Calu3 (cell line): ENCODE results near the gene CD52. TPM values are rescaled to one million over a fixed set of nuclear protein-coding genes. Genes with fewer than 3 reads are reported as not detected.

Experiments used
- BruUV-seq: library from RNA; stranded (reverse); fragments of 400-500 nt; replicated peaks from 2 replicates; lab custom pipeline; 2021; lab: Mats Ljungman, UMichigan
- CTCF ChIA-PET: fragments of 300-600 bp; sonication (Branson Sonifier 250); formaldehyde crosslinking; loops from one replicate; lab custom pipeline; 2022; ENCODE audit warnings: antibody characterized with exemption; lab: Charles Lee
- DNase-seq: peaks from one replicate; pipeline ENCODE4 v3.0.0; 2022
- H3K27ac Mint-ChIP-seq: one replicate; pipeline ENCODE4 v1.8.0; 2022; ENCODE audit warnings: mixed read lengths; ENCODE audit not compliant: unreplicated experiment
- H3K27me3 Mint-ChIP-seq: one replicate; pipeline ENCODE4 v1.8.0; 2022; ENCODE audit warnings: mixed read lengths; ENCODE audit not compliant: unreplicated experiment
- H3K36me3 Mint-ChIP-seq: one replicate; pipeline ENCODE4 v1.8.0; 2022; ENCODE audit warnings: mild to moderate bottlenecking, moderate library complexity, mixed read lengths; ENCODE audit not compliant: insufficient read depth, unreplicated experiment
- H3K4me1 Mint-ChIP-seq: one replicate; pipeline ENCODE4 v1.8.0; 2022; ENCODE audit warnings: mild to moderate bottlenecking, low read depth, mixed read lengths; ENCODE audit not compliant: unreplicated experiment
- H3K4me3 Mint-ChIP-seq: one replicate; pipeline ENCODE4 v1.8.0; 2022; ENCODE audit warnings: mild to moderate bottlenecking, low read depth, moderate library complexity, mixed read lengths; ENCODE audit not compliant: unreplicated experiment
- H3K9me3 Mint-ChIP-seq: one replicate; pipeline ENCODE4 v1.8.0; 2022; ENCODE audit warnings: low read depth, mixed read lengths; ENCODE audit not compliant: unreplicated experiment
- CTCF ChIP-seq: fragments of 200-600 bp; IDR thresholded peaks from one replicate; pipeline ENCODE4 v1.8.0; 2022; ENCODE audit warnings: antibody characterized with exemption; ENCODE audit not compliant: unreplicated experiment
- intact Hi-C: fragments of 100-400 bp; cut with micrococcal nuclease; formaldehyde crosslinking; loops from one replicate; pipeline ENCODE4 v1.10.0; 2022; ENCODE audit not compliant: unreplicated experiment
- total RNA-seq: library from RNA; stranded (reverse); gene quantifications from 2 replicates; pipeline ENCODE4 v1.2.3, GENCODE V29; 2022

The CD52 gene
- total RNA-seq, 1 experiment from 2014 or later = not detected

GRCh38 chr1:26358411-26359384 lies 40.9 kb downstream of the CD52 start:
- no peaks in the 10 kb centered on the region for H3K9me3 Mint-ChIP-seq
- H3K27ac Mint-ChIP-seq = peak overlapping the region; percentile 83
- H3K4me1 Mint-ChIP-seq = peaks cover 46% of the 10 kb centered on the region
- CTCF ChIA-PET = interaction anchor here (0.5 to 1.4 kb wide), 10 partner anchors 8 to 394 kb away, joined by 3 to 8 read pairs (median 4); partner anchors contain the start of gene CEP85
- BruUV-seq = TSS peak; percentile 75
- intact Hi-C loops = no loop called here
- TF ChIP-seq CTCF = no peak
- peaks cover 21% of the 10 kb centered on the region for H3K36me3 Mint-ChIP-seq
- DNase-seq = peak; percentile 82
- no peaks in the 10 kb centered on the region for H3K27me3 Mint-ChIP-seq
- peak overlapping the region; percentile 64 for H3K4me3 Mint-ChIP-seq

- DNase-seq = no peak
- peaks cover 46% of the 10 kb centered on the region for H3K4me1 Mint-ChIP-seq
- H3K36me3 Mint-ChIP-seq = peaks cover 14% of the 10 kb centered on the region
- peak overlapping the region; percentile 64 for H3K4me3 Mint-ChIP-seq
- intact Hi-C loops = loop anchor here (5.0 kb wide), 2 partner anchors 38 to 83 kb away; no protein-coding TSS in a partner anchor
- H3K27ac Mint-ChIP-seq = peak overlapping the region; percentile 83
- CTCF ChIA-PET = no interaction called here
- H3K9me3 Mint-ChIP-seq = no peaks in the 10 kb centered on the region
- BruUV-seq = no TSS peak
- TF ChIP-seq CTCF = no peak
- H3K27me3 Mint-ChIP-seq = peaks cover 11% of the 10 kb centered on the region
These were observed 42.4 kb downstream of the CD52 start for GRCh38 chr1:26359981-26360806.

GRCh38 chr1:26360807-26361604 lies 43.2 kb downstream of the CD52 start:
- no peaks in the 10 kb centered on the region for H3K9me3 Mint-ChIP-seq
- peaks cover 40% of the 10 kb centered on the region for H3K4me1 Mint-ChIP-seq
- BruUV-seq = no TSS peak
- H3K27ac Mint-ChIP-seq = no peak overlapping the region
- CTCF ChIA-PET = no interaction called here
- H3K4me3 Mint-ChIP-seq = no peak overlapping the region
- H3K36me3 Mint-ChIP-seq = peaks cover 14% of the 10 kb centered on the region
- peaks cover 16% of the 10 kb centered on the region for H3K27me3 Mint-ChIP-seq
- DNase-seq = no peak
- no peak for TF ChIP-seq CTCF
- intact Hi-C loops = loop anchor here (5.0 kb wide), 2 partner anchors 39 to 84 kb away; no protein-coding TSS in a partner anchor
